ENCODE measurements around the gene BRME1. TPM values are rescaled to one million over a fixed set of nuclear protein-coding genes. Genes with fewer than 3 reads are reported as not detected.

BRME1 gene
- total RNA-seq, 1 donor from 2014 or later, result 12.0 TPM

DNA sequence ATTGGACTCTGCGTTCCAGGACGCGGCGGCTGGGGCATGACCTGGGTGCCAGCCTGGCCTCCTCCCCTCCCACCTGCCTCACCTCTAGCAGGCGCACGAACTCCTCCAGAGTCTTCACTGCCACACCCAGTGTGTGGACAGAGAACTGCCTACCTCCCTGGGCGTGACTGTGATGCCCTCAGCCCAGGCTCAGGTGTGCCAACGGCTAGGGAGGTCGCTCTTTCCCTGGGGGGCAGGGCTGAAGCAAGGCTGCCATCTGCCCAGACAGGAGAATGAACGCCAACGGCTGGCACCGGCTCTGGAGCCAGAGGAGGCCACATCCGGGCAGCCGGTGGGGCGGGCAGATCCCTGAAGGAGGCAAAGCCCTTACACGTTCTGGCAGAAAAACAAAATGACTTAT lies 17.6 kb downstream of the BRME1 start:
- no peaks in the 10 kb centered on the region for H3K27me3 ChIP-seq
- no peaks in the 10 kb centered on the region for H3K36me3 ChIP-seq
- H3K4me1 ChIP-seq, result peaks cover 48% of the 10 kb centered on the region
- DNase-seq (ENCODE audit: extremely low spot score in 2 of 2), result no peak
- TF ChIP-seq, protein P1, sequence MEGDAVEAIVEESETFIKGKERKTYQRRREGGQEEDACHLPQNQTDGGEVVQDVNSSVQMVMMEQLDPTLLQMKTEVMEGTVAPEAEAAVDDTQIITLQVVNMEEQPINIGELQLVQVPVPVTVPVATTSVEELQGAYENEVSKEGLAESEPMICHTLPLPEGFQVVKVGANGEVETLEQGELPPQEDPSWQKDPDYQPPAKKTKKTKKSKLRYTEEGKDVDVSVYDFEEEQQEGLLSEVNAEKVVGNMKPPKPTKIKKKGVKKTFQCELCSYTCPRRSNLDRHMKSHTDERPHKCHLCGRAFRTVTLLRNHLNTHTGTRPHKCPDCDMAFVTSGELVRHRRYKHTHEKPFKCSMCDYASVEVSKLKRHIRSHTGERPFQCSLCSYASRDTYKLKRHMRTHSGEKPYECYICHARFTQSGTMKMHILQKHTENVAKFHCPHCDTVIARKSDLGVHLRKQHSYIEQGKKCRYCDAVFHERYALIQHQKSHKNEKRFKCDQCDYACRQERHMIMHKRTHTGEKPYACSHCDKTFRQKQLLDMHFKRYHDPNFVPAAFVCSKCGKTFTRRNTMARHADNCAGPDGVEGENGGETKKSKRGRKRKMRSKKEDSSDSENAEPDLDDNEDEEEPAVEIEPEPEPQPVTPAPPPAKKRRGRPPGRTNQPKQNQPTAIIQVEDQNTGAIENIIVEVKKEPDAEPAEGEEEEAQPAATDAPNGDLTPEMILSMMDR (IDR thresholded peaks at IDR 0.05), result no peak
- TF ChIP-seq POLR2A (IDR thresholded peaks at IDR 0.05) (no peak), POLR2AphosphoS5 (IDR thresholded peaks at IDR 0.05; ENCODE audit: insufficient read depth in 1 of 2, low read depth in 1 of 2) (peak in 1 of 2 donors; percentile 8)
- intact Hi-C loops (cut with DNase I), result loop anchor here (5.0 kb wide), 1 partner anchor 164 kb away; no protein-coding TSS in a partner anchor
- H3K4me3 ChIP-seq, result no peak overlapping the region
- H3K27ac ChIP-seq, result peak overlapping the region; percentile 46
- no peaks in the 10 kb centered on the region for H3K9me3 ChIP-seq

GRCh38 chr19:13887517-13887916 lies 18.4 kb downstream of the BRME1 start:
- TF ChIP-seq, protein P1 (IDR thresholded peaks at IDR 0.05), result no peak
- TF ChIP-seq POLR2AphosphoS5 (IDR thresholded peaks at IDR 0.05; ENCODE audit: insufficient read depth in 1 of 2, low read depth in 1 of 2) (no peak), POLR2A (IDR thresholded peaks at IDR 0.05) (no peak)
- peaks cover 54% of the 10 kb centered on the region for H3K4me1 ChIP-seq
- H3K27ac ChIP-seq, result peak overlapping the region; percentile 88
- no peaks in the 10 kb centered on the region for H3K36me3 ChIP-seq
- DNase-seq (ENCODE audit: extremely low spot score in 2 of 2), result no peak
- H3K4me3 ChIP-seq, result no peak overlapping the region
- no peaks in the 10 kb centered on the region for H3K9me3 ChIP-seq
- no peaks in the 10 kb centered on the region for H3K27me3 ChIP-seq
- intact Hi-C loops (cut with DNase I), result loop anchor here (5.0 kb wide), 1 partner anchor 165 kb away; no protein-coding TSS in a partner anchor

GRCh38 chr19:13887018-13887436 lies 18.9 kb downstream of the BRME1 start:
- H3K27me3 ChIP-seq, result no peaks in the 10 kb centered on the region
- peaks cover 59% of the 10 kb centered on the region for H3K4me1 ChIP-seq
- H3K4me3 ChIP-seq, result no peak overlapping the region
- no peaks in the 10 kb centered on the region for H3K9me3 ChIP-seq
- H3K27ac ChIP-seq, result peak overlapping the region; percentile 88
- DNase-seq (ENCODE audit: extremely low spot score in 2 of 2), result no peak
- intact Hi-C loops (cut with DNase I), result loop anchor here (5.0 kb wide), 1 partner anchor 165 kb away; no protein-coding TSS in a partner anchor
- H3K36me3 ChIP-seq, result no peaks in the 10 kb centered on the region
- TF ChIP-seq POLR2A (IDR thresholded peaks at IDR 0.05) (no peak), POLR2AphosphoS5 (IDR thresholded peaks at IDR 0.05; ENCODE audit: insufficient read depth in 1 of 2, low read depth in 1 of 2) (no peak)
- TF ChIP-seq, protein P1 (IDR thresholded peaks at IDR 0.05), result no peak

GRCh38 chr19:13885826-13886365 lies 20.0 kb downstream of the BRME1 start:
- DNase-seq (ENCODE audit: extremely low spot score in 2 of 2), result no peak
- Histone ChIP-seq H3K4me1 (peaks cover 70% of the 10 kb centered on the region), H3K9me3 (no peaks in the 10 kb centered on the region), H3K27ac (peak overlapping the region; percentile 88), H3K4me3 (no peak overlapping the region), H3K36me3 (no peaks in the 10 kb centered on the region), H3K27me3 (no peaks in the 10 kb centered on the region)
- TF ChIP-seq POLR2A (IDR thresholded peaks at IDR 0.05) (no peak), POLR2AphosphoS5 (IDR thresholded peaks at IDR 0.05; ENCODE audit: insufficient read depth in 1 of 2, low read depth in 1 of 2) (no peak)
- TF ChIP-seq, protein P1 (IDR thresholded peaks at IDR 0.05), result no peak
- intact Hi-C loops (cut with DNase I), result loop anchor here (5.0 kb wide), 1 partner anchor 166 kb away; no protein-coding TSS in a partner anchor
